GM21737 (cell line): ENCODE data around the gene NAP1L1.
A peak's percentile ranks its signal among the peaks of the same experiment; 100 is the strongest.

Experiments used
- ATAC-seq: cut with Tn5 transposase; IDR thresholded peaks from one replicate; pipeline ENCODE4 v1.9.1; 2021; ENCODE audit warnings: mild to moderate bottlenecking, moderate library complexity; ENCODE audit not compliant: unreplicated experiment

The NAP1L1 gene

DNA sequence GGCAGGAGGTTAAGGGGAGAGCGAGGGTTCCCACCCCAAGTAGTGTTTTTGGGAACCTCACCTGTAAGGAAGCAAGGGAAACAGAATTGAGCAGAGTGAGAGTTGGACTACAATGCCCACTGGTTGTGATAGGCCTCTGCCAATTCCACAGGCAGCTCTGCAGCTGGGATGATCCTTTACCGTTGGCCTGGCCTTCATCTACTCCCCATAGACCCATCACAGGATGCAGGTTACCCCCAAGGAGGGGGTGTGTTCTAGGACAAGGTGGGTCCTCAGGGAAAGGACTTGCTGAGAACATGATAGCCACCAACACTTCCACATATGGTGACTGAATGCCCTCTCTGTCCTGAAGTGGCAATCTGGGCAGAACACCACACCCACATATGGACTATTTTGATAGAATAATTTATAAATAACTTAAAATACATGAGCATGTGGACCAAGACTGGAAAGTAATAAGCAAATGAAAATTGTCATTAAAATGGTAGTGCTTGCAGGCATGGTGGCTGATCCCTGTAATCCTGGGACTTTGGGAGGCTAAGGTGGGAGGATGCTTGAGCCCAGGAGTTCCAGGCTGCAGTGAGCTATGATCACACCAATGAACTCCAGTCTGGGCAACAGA, 61.3 kb downstream of the NAP1L1 start:
- no peak for ATAC-seq

DNA sequence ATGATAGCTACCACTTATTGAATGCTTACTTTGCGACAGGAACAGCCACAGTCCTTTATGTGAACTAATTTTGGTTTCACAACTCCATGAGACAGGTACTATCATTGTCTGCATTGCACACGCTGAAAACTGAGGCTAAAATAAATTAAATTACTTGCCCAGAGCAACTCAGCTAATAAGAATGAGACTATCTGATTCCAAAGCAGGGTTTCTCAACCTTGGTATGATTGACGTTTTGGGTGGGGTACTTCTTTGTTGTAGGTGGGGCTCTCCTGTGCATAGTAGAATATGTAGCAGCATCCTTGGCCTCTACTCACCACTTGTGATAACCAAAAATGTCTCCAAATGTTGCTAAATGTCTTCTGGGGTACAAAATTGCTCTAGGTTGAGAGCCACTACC, 62.0 kb downstream of the NAP1L1 start:
- ATAC-seq: no peak

- peak; percentile 54 for ATAC-seq
These were observed 63.5 kb downstream of the NAP1L1 start for GRCh38 chr12:76020731-76021672.

DNA sequence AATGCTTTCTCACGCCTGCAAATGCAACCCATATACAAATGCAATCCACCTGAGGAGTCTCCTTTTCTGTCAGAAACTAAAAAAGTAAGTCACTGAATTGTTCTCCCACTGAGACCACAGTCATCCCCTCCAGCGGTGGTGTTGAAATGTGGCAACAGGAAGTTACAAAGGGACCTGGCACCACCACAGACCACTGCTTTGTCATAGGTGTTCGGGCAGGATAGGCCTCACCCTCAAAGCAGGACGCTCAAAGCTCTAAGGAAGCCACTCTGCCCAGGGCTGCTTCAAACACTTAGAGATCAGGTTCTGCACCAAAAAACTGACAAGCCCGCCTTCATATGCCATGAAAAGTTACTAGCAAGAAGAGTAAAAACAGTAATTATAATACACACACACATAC, 64.2 kb downstream of the NAP1L1 start:
- peak; percentile 78 for ATAC-seq

DNA sequence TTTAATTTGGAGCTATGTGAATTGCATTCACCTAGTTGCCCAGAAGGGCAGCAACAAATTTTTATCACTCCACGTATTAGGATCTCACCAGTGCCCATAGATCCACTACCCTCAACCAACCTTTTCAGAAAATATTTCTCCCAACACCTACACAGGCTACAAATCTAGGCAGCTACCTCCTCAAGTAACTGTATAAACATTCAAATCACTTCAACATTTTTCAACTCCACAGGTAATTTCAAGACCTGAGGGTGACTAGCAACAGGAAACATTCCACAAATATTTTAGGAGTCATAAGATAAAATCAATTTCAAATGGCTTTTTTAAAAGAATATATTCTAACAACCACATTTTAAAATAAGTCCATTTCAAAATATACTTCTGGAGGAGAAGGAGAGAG, 65.8 kb downstream of the NAP1L1 start:
- no peak for ATAC-seq

DNA sequence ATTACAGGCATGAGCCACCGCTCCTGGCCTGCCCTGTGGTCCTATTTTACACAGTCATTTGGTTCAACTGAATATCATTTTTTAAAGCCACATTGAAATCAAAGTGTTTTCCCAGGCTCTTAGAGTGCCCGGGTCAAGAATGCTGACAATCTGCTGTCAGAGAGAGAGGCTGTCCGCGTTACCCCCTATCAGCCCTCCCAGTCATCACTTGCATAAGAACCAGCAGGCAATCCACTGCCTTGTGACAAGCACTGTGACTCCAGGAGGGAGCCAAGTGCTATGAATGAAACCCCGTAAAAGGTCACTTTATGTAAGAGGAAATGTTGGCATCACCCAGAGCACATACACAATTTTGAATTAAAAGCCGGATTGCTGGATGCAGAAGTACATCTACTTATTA, 66.4 kb downstream of the NAP1L1 start:
- ATAC-seq: no peak

DNA sequence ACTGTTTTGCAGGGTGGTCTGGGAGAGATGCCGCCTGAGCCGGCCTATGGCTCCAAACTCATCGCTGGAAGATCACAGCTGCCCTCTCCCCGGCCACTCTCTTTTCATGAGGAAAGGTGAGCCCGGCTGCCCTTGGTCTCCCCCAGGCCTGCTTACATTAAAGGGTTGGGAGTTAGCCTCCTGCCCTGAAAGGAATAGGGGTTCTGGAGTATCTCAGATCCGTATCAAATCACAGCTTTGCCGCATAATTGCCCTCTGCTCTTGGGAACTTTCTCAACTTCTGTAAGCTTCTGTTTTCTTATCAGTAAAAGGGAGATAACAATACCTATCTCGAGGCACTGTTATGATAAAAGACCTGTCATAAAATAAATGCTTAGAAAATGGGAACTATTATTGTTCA, 70.5 kb downstream of the NAP1L1 start:
- no peak for ATAC-seq

- ATAC-seq: no peak
These were observed 70.9 kb downstream of the NAP1L1 start for GRCh38 chr12:76013603-76014002.

DNA sequence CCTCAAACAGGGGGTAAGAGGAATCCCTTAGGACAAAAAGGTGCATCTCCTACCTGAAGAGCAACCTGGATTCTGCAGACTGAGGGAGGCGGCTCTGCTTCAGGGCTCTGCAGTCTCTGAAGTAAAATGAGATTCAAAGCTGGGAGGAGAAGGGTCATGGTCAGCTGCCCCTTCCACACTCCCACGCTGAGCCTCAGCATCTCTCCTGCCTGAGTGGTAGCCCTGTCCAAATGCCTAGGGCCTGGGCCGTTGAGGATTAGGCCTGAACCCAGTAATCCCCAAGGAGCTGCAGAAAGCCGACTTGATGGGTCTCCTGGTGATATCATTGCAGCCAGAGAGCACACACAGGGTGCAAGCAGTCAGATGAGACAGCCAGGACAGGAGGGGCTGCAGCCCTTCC, 71.8 kb downstream of the NAP1L1 start:
- no peak for ATAC-seq

- ATAC-seq: no peak
These were observed 73.6 kb downstream of the NAP1L1 start for GRCh38 chr12:76010732-76011458.

DNA sequence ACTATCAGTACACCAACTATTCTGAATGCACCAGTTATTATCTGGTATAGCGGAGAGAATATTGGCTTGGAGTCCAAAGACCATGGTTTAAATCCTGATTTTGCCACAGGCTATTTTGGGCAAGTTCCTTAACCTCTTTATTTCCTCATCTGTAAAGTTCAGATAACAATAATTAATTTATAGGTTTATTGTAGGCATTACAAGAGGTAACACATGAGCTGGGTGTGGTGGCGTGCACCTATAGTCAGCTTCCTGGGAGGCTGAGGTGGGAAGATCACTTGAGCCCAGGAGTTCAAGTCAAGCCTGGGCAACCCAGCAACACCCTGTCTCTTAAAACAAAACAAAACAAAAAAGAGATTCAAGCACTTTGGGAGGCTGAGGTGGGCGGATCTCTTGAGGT, 76.1 kb downstream of the NAP1L1 start:
- ATAC-seq: no peak

DNA sequence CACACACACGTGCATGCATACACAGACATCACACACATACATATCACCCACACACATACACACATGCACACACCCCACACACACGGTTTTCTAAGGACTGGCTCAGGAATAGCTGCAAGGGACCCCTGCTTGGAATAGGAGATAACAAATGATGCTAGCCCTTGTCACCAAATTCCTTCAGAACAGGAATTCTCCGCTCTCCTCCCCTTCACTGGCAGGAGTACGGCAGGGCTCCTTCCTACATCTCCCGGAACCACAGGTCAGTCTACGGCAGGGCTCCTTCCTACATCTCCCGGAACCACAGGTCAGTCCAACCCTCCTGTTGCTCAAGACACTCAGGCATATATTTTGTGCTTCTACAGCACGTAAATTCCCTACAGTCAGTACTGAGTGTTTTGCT, 76.8 kb downstream of the NAP1L1 start:
- ATAC-seq: no peak

DNA sequence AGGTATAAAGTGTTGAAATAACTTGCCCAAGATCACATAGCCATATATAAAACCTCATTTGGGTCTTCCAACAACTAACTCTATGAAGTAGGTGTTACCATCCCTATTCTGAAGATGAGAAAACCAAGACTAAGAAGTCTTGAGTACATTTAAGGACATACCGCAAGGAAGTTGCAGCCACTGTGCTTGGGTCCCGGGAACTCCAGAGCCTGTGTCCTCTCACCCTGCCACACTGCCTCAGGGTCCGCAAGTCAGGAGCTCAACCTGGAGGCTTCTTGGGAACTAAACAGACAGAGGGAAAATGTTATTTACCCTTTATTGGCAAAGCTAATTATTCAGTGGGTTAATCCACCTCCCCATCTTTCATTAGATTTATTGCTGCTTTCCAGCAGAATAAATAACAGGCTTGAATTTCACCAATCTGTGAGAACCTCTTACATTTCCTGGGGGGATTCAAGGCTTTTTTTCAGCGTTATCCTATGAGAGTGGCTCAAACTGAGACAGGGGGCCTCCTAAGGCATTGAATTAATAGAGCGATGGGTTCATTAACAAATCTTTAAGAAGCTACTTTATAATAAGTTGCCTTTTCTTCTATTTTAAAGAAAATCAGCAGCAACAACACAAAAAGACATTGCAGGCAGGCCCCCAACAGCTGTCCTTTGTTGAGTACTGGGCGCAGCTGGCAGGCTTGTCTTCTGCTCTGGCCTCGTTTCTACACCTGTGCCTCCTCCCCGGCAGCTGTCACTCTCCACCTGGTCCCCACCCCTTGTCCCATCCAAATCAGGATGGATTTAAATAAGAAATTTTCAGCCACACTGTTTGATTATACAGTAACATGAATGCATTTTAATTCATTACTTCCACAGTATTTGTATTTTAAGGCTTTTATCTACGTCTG, 78.2 kb downstream of the NAP1L1 start:
- ATAC-seq: no peak

GRCh38 chr12:76003355-76003638, 81.2 kb downstream of the NAP1L1 start:
- ATAC-seq: no peak

GRCh38 chr12:76002598-76003354, 81.7 kb downstream of the NAP1L1 start:
- ATAC-seq: no peak

DNA sequence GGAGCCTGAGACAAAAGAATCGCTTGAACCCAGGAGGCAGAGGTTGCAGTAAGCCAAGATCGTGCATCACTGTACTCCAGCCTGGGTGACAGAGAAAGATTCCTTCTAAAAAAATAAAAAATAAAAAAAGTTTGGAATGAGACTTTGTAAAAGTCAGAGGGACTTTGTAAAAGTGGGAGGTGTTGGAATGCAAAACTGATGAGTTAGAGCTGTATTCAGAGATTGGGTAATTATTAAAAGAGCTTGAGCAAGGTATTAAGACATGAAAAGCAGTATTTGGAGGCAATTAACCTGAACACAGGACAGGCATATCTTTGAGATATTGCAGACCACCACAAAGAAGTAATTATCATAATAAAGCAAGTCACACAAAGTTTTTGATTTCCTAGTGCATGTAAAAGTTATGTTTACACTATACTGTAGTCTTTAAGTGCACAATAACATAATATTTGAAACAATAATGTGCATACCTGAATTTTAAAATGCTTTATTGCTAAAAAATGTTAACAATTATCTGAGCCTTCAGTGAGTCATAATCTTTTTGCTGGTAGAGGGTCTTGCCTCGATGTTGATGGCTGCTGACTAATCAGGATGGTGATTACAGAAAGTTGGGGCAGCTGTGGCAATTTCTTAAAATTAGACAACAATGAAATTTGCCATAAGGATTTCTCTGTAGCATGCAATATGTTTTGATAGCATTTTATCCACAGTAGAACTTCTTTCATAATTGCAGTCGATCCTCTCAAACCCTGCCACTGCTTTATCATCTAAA, 86.0 kb downstream of the NAP1L1 start:
- no peak for ATAC-seq

- no peak for ATAC-seq
These were observed 86.8 kb downstream of the NAP1L1 start for GRCh38 chr12:75997658-75998057.

- ATAC-seq: no peak
These were observed 87.5 kb downstream of the NAP1L1 start for GRCh38 chr12:75996861-75997447.

- ATAC-seq: no peak
These were observed 88.8 kb downstream of the NAP1L1 start for GRCh38 chr12:75995691-75996090.
